Left lobe of liver (tissue), 2 donors: ENCODE measurements around the gene EN1. TPM values are rescaled to one million over a fixed set of nuclear protein-coding genes. Genes with fewer than 3 reads are reported as not detected.

Source experiments
- ATAC-seq: fragments of 200-7000 bp; cut with Tn5 transposase; one replicate; pipeline ENCODE4 v1.9.1; 2020; ENCODE audit warnings: mild to moderate bottlenecking, moderate library complexity
- DNase-seq: peaks from one replicate; pipeline ENCODE4 v3.0.0-alpha.2; 2020; ENCODE audit warnings: low spot score
- total RNA-seq: library from RNA; stranded (reverse); gene quantifications from one replicate; pipeline ENCODE4 v1.2.1, GENCODE V29; 2021
- donor health status: DM: no; HTN: no; CAD: no; lungs with moderate emphysema.
- donor health status: DM: no; HTN: yes; CAD: no.

EN1 gene
- not detected for total RNA-seq

DNA sequence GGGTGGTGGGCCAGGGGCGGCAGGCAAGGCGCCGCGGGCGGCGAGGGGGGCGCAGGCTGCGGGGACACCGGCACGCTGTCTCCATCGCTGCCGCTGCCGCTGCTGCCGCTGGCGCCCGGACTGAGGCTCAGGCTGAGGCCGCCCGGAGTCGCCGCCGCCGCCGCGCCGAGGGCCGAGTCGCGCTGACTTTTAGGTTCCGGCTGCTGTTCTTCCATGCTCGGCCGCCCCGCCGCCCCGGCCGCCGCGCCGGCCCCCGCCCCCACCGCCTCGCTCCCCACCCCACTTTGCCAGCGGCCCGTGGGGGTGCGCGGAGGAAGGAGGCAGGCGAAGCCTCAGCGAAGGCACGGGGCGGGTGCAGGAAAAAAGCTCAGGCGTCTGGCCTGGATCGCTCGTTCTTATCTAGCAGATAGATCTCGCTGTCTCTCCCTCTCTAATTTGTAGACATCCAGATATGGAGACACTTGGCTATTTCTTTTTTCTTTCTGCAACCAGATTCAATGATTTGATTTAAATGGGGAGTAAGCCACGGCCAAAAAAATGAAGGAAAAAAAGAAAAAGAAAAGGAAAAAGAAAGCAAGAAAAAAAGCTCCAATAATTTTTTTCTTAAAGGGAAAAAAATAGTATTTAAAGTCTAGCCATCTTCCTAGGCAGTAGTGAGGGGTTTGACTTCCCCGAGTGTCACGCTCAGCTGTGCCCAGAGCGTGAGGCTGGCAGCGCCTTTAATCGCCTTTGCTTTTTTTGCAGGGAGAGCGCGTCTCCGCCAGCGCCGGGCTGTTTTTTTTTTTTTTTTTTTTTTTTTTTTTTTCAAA is at the start of gene EN1:
Gene EN1, minus strand, starts transcription at position 696 of the 809 bp plus-strand sequence. Its CDS starts 481 bp downstream, at position 215.
- peak; percentile 23 for ATAC-seq
- DNase-seq = no peak

GRCh38 chr2:118893100-118893499 is 45.7 kb upstream of the EN1 start:
- DNase-seq = no peak
- no peak for ATAC-seq

DNA sequence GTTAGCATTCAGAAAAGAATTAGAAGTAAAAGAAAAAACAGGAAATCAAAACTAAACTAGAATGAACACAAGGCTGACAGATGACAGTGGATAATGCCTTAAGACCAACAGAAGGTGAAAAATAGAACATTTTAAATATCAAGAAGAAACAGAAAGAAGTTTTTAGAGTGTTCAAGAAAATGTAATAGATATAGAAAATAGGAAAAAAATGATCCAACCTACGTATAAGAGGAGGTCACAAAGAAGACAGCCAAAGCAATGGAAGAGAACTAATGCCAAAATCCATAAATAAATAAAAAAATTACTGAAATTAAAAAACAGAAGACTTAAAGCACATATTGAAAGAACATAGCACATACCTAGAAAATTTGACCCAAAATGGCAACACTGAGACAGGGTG is 42.5 kb upstream of the EN1 start:
- ATAC-seq (no peak), DNase-seq (no peak)

DNA sequence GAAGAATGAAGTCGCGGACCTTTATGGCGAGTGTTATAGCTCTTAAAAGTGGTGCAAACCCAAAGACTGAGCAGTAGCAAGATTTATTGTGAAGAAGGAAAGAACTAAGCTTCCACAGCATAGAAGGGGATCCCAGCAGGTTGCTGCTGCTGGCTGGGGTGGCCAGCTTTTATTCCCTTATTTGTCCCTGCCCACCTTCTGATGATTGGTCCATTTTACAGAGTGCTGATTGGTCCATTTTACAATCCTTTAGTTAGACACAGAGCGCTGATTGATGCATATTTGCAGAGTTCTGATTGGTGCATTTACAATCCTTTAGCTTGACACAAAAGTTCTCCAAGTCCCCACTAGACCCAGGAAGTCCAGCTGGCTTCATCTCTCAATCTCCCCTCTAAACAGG is 36.3 kb upstream of the EN1 start:
- DNase-seq (no peak), ATAC-seq (no peak)

DNA sequence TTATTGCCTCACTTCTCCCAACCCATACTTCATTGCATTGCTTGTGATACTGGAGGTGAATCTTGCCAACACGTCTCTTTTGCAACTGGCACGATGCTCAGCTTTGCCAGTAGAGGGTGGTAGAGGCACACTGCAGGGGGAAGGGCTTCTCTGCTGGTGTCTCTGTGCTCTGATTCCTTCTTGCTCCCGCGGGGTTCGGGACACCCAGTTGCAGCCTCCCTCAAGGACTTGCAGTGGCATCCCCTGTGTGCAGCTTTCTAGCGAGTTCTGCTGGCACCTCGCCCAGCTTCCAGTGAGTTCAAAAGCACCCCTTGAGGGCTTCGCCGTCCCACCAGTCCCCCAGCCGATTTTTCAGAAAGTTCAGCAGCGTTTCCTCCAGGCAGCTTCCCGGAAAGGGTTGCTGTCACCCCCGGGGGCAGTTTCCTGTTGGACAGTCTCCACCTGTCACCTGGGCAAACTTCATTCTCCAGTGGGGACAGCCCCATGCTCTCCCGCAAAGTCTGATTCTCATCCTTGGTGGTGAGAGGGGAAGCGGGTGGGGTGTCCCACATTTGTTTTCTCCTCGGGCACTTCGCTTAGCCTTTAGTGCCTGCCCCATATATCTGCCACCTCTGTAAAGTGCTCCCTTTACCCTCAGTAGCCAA is 35.4 kb upstream of the EN1 start:
- peak; percentile 93 for ATAC-seq
- peak; percentile 66 for DNase-seq

- ATAC-seq (peak; percentile 97), DNase-seq (peak; percentile 64)
Measured at GRCh38 chr2:118881490-118882129, 34.2 kb upstream of the EN1 start.

DNA sequence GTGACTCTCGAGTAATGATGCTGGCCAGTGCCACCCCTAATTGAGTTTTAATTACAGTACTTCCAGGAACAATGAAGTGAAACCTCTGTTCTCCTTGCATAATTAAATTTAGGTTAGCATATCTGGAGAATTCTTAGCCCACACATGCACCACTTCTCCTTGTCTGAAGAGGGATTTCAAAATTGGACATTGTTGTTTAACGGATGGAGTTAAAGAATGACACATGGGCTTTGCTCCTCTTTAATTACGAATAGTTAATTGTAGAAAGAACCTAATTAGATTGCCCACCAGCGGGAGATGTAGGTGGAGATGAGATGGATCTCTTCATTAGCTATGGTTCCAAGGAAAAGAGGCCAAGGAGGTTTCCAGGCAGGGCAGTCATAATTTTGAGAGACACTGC is 33.1 kb upstream of the EN1 start:
- ATAC-seq (no peak), DNase-seq (no peak)

GRCh38 chr2:118878531-118879149 is 31.2 kb upstream of the EN1 start:
- DNase-seq (no peak), ATAC-seq (no peak)

- DNase-seq = no peak
- no peak for ATAC-seq
Measured at GRCh38 chr2:118875318-118875717, 27.9 kb upstream of the EN1 start.

GRCh38 chr2:118874324-118874723 is 26.9 kb upstream of the EN1 start:
- DNase-seq = no peak
- no peak for ATAC-seq

DNA sequence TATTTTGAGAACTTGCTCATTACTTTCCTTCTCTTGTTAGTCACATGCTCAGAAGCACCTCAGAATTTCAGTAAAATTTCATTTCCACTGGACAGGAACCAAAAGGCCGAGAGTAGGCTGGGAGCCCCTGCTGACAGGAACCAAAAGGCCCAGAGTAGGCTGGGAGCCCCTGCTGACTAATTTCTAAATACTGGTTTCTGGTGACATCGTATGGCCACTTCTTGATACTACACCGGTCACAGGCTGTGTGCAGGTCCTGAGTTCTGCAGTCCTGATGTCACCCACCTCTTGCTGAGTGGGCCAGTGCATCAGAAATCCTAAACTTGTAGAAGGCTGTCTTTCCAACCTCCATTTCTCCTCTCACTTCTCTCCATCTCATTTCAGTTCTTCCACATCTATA is 17.7 kb upstream of the EN1 start:
- peak; percentile 95 for ATAC-seq
- no peak for DNase-seq

GRCh38 chr2:118864207-118864606 is 16.8 kb upstream of the EN1 start:
- ATAC-seq = no peak
- no peak for DNase-seq

GRCh38 chr2:118861731-118862130 is 14.3 kb upstream of the EN1 start:
- DNase-seq (no peak), ATAC-seq (no peak)

GRCh38 chr2:118861242-118861641 is 13.8 kb upstream of the EN1 start:
- DNase-seq (no peak), ATAC-seq (no peak)

DNA sequence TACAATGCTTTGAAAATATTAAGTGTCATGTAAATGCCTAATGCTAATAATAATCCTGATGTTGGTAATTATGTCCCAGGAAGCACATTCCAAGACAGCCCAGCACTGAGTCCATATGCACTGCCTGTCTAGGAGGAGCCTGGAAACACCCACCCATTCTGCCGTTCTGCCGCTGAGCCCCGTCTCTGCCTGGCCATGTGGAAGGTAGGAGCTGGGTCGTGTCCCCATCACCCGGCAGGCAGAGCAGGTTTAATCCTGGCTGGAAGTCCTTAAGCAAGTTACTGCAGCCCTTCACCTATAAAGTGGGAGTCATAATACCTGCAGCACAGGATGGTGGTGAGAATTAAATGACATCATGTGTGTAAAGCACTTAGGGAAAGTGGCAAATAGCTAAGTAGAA is 13.1 kb upstream of the EN1 start:
- ATAC-seq = no peak
- no peak for DNase-seq

DNA sequence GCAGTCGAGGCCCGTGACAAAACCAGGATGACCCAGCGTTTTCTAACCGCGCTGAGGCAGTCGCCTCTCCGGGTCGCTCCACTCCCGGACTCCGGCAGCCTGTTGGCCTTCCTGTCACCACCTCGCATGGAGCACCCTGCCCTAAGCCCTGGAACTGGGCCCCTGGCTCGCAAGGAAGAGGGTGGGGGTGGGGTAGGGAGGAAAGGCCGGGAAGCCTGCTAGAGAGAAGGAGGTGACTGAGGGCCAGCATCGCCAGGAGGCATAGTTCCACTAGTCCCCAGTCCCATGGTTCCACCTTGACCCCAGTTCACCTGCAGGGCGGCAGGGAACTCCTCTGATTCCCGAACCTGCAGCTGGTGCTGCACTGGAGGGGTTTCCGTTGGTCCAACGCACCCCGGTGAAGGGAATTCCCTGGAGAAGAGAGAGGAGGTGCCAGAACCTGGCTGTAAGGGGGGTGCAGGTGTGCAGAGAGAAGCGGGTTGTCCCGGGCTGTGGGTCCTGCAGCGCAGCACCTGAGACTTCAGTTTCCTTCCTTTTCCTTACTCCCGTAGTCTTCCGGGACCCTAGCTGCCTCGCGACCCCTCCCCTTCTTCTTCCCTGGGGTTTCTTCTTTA is 11.8 kb upstream of the EN1 start:
- no peak for ATAC-seq
- no peak for DNase-seq

- ATAC-seq = no peak
- no peak for DNase-seq
Measured at GRCh38 chr2:118858485-118859156, 11.2 kb upstream of the EN1 start.

- DNase-seq (no peak), ATAC-seq (no peak)
Measured at GRCh38 chr2:118857677-118858484, 10.4 kb upstream of the EN1 start.

DNA sequence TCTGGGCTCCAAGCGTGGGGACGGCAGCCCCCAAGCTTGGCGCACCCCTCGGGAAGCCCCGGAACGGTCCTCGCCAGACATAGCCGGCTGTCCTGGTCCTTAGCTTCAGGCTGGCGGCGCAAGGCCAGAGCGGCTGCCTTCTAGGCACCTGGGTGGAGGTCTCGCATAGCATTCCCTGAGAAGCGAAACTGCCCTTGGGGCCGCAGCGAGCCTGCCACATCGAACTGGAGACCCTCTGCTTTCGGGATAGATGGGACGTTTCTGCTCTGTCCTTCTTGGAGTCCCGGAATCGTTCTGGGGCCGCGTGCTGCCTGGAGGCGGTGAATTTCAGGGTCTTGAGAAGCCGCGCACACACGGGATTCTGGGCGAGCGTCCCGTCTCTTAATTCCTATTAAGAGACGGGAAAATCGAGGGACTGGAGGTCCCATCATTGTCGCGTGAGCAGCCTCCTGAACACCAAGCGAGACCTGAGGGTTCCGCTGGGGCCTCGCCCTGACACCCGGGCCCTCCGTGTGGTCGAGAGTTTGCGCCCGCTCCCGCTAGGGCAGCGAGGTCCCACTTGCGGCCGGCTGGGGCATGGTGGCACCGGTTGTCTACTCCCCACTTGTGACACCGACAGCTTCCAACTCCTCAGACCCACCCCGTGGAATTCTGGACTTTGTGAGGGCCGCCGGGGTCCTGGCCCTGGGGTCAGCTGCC is 9.7 kb upstream of the EN1 start:
- ATAC-seq (no peak), DNase-seq (no peak)
